Erythroblast (primary cell): ENCODE measurements around the gene CTNNA3.

ENCODE experiments used
- GATA1 ChIP-seq: IDR thresholded peaks from 2 replicates; pipeline ENCODE4 v1.6.1; 2011; ENCODE audit warnings: low read depth, mild to moderate bottlenecking, control low read depth, low read length, moderate library complexity
- POLR2A ChIP-seq: IDR thresholded peaks from 2 replicates; pipeline ENCODE4 v1.6.1; 2011; ENCODE audit warnings: mild to moderate bottlenecking, low read length

- TF ChIP-seq POLR2A: no peak
- TF ChIP-seq GATA1: no peak
Measured at GRCh38 chr10:66362522-66362921, 1333.5 kb downstream of the CTNNA3 start.
